HFF-Myc (cell line): ENCODE data around the gene LINC00237.

Source experiments
- DNase-seq: peaks from one replicate; pipeline ENCODE4 v3.0.0-alpha.2; 2011; ENCODE audit warnings: low read depth; ENCODE audit errors: extremely low read depth
- H3K4me3 ChIP-seq: replicated peaks from 2 replicates; pipeline ENCODE4 v1.5.1; 2011; ENCODE audit warnings: low read depth, mild to moderate bottlenecking, control low read depth, low read length
- CTCF ChIP-seq: IDR thresholded peaks from 2 replicates; pipeline ENCODE4 v1.5.1; 2012; ENCODE audit warnings: mild to moderate bottlenecking, low read depth, low read length, control low read depth; ENCODE audit errors: missing control alignments

The LINC00237 gene

GRCh38 chr20:21134883-21135493 is 28.8 kb upstream of the LINC00237 start:
- no peak overlapping the region for H3K4me3 ChIP-seq
- no peak for TF ChIP-seq CTCF
- no peak for DNase-seq

- H3K4me3 ChIP-seq, result no peak overlapping the region
- no peak for TF ChIP-seq CTCF
- no peak for DNase-seq
These were observed 27.9 kb upstream of the LINC00237 start for GRCh38 chr20:21133917-21134622.

- TF ChIP-seq CTCF, result no peak
- no peak for DNase-seq
- H3K4me3 ChIP-seq, result no peak overlapping the region
These were observed 27.2 kb upstream of the LINC00237 start for GRCh38 chr20:21133404-21133803.

GRCh38 chr20:21129861-21130260 is 23.7 kb upstream of the LINC00237 start:
- H3K4me3 ChIP-seq, result no peak overlapping the region
- DNase-seq, result no peak
- TF ChIP-seq CTCF, result no peak

GRCh38 chr20:21127201-21127981 is 21.2 kb upstream of the LINC00237 start:
- no peak for TF ChIP-seq CTCF
- DNase-seq, result no peak
- H3K4me3 ChIP-seq, result peak overlapping the region; percentile 92

- H3K4me3 ChIP-seq, result peak overlapping the region; percentile 92
- no peak for TF ChIP-seq CTCF
- DNase-seq, result no peak
These were observed 20.4 kb upstream of the LINC00237 start for GRCh38 chr20:21126581-21126870.
